HG02763 (cell line): ENCODE measurements around the gene RBKS.

Experiments
- ATAC-seq: cut with Tn5 transposase; IDR thresholded peaks from one replicate; pipeline ENCODE4 v1.9.1; 2021; ENCODE audit warnings: mild to moderate bottlenecking, moderate library complexity; ENCODE audit not compliant: unreplicated experiment

RBKS gene

GRCh38 chr2:27803046-27803445 lies 87.1 kb downstream of the RBKS start:
- no peak for ATAC-seq

- ATAC-seq, result no peak
Measured at GRCh38 chr2:27802547-27802946, 87.6 kb downstream of the RBKS start.

GRCh38 chr2:27800856-27801255 lies 89.3 kb downstream of the RBKS start:
- ATAC-seq, result no peak

- ATAC-seq, result no peak
Measured at GRCh38 chr2:27799646-27800010, 90.6 kb downstream of the RBKS start.

GRCh38 chr2:27798948-27799645 lies 91.1 kb downstream of the RBKS start:
- ATAC-seq, result no peak

GRCh38 chr2:27798486-27798885 lies 91.7 kb downstream of the RBKS start:
- ATAC-seq, result no peak

GRCh38 chr2:27797841-27798240 lies 92.3 kb downstream of the RBKS start:
- no peak for ATAC-seq

GRCh38 chr2:27796791-27797765 lies 93.1 kb downstream of the RBKS start:
- no peak for ATAC-seq

GRCh38 chr2:27795868-27796277 lies 94.3 kb downstream of the RBKS start:
- no peak for ATAC-seq

- no peak for ATAC-seq
Measured at GRCh38 chr2:27795093-27795834, 94.9 kb downstream of the RBKS start.

- no peak for ATAC-seq
Measured at GRCh38 chr2:27792759-27793158, 97.4 kb downstream of the RBKS start.

GRCh38 chr2:27790796-27791195 lies 99.4 kb downstream of the RBKS start:
- no peak for ATAC-seq

- no peak for ATAC-seq
Measured at GRCh38 chr2:27782701-27783100, 107.5 kb downstream of the RBKS start.

- ATAC-seq, result no peak
Measured at GRCh38 chr2:27781496-27781895, 108.7 kb downstream of the RBKS start.

GRCh38 chr2:27779417-27780055 lies 110.7 kb downstream of the RBKS start:
- no peak for ATAC-seq

- no peak for ATAC-seq
Measured at GRCh38 chr2:27776696-27777095, 113.5 kb downstream of the RBKS start.

- ATAC-seq, result no peak
Measured at GRCh38 chr2:27776097-27776496, 114.1 kb downstream of the RBKS start.

GRCh38 chr2:27773959-27774358 lies 116.2 kb downstream of the RBKS start:
- ATAC-seq, result no peak

GRCh38 chr2:27772804-27773203 lies 117.4 kb downstream of the RBKS start:
- no peak for ATAC-seq

- peak; percentile 92 for ATAC-seq
Measured at GRCh38 chr2:27771548-27772335, 118.4 kb downstream of the RBKS start, which contains the start of gene MRPL33. MRPL33 (plus strand) TSS chr2:27771719; CDS start chr2:27771778, 59 bp downstream.
